Ishikawa (cell line): ENCODE data around the gene ZNF341.

ENCODE experiments used
- CEBPB ChIP-seq: IDR thresholded peaks from 2 replicates; pipeline ENCODE4 v1.6.1; 2012
- CREB1 ChIP-seq: IDR thresholded peaks from 2 replicates; pipeline ENCODE4 v1.6.1; 2012; ENCODE audit warnings: low read depth
- EGR1 ChIP-seq: IDR thresholded peaks from 2 replicates; pipeline ENCODE4 v1.6.1; 2012
- EP300 ChIP-seq: IDR thresholded peaks from 2 replicates; pipeline ENCODE4 v1.6.1; 2012; ENCODE audit warnings: borderline replicate concordance
- FOXM1 ChIP-seq: IDR thresholded peaks from 2 replicates; pipeline ENCODE4 v1.6.1; 2012; ENCODE audit warnings: low read depth, borderline replicate concordance
- MAX ChIP-seq: IDR thresholded peaks from 2 replicates; pipeline ENCODE4 v1.6.1; 2012
- NFIC ChIP-seq: IDR thresholded peaks from 2 replicates; pipeline ENCODE4 v1.6.1; 2012
- RAD21 ChIP-seq: IDR thresholded peaks from 2 replicates; pipeline ENCODE4 v1.6.1; 2012; ENCODE audit warnings: low read depth
- REST ChIP-seq: IDR thresholded peaks from 2 replicates; pipeline ENCODE4 v1.6.1; 2012; ENCODE audit warnings: low read depth, mild to moderate bottlenecking
- TAF1 ChIP-seq: IDR thresholded peaks from 2 replicates; pipeline ENCODE4 v1.6.1; 2012; ENCODE audit warnings: low read depth, mild to moderate bottlenecking
- TCF12 ChIP-seq: IDR thresholded peaks from 2 replicates; pipeline ENCODE4 v1.6.1; 2012; ENCODE audit warnings: low read depth
- TEAD4 ChIP-seq: IDR thresholded peaks from 2 replicates; pipeline ENCODE4 v1.6.1; 2012
- USF1 ChIP-seq: IDR thresholded peaks from 2 replicates; pipeline ENCODE4 v1.6.1; 2012
- YY1 ChIP-seq: IDR thresholded peaks from 2 replicates; pipeline ENCODE4 v1.6.1; 2012; ENCODE audit warnings: low read depth
- ZBTB7A ChIP-seq: IDR thresholded peaks from 2 replicates; pipeline ENCODE4 v1.6.1; 2012; ENCODE audit warnings: low read depth

ZNF341 gene

GRCh38 chr20:33709905-33710541 is 21.8 kb upstream of the ZNF341 start:
- TF ChIP-seq MAX: no peak
- TF ChIP-seq ZBTB7A: no peak
- TF ChIP-seq NFIC: no peak
- no peak for TF ChIP-seq USF1
- TF ChIP-seq CREB1: no peak
- TF ChIP-seq YY1: no peak
- TF ChIP-seq EGR1: no peak

- TF ChIP-seq EP300 (no peak), YY1 (no peak), USF1 (no peak), MAX (no peak), REST (no peak), TAF1 (no peak), FOXM1 (no peak), CEBPB (no peak), NFIC (no peak), TEAD4 (no peak), ZBTB7A (no peak), TCF12 (no peak), CREB1 (no peak), EGR1 (no peak), RAD21 (no peak)
Observed at GRCh38 chr20:33710681-33711445, 20.9 kb upstream of the ZNF341 start.

- TF ChIP-seq CEBPB (no peak), NFIC (no peak), YY1 (no peak), EGR1 (no peak), FOXM1 (no peak), CREB1 (no peak), TCF12 (no peak), REST (no peak), MAX (no peak), TEAD4 (no peak), EP300 (no peak), USF1 (no peak), RAD21 (no peak), ZBTB7A (no peak), TAF1 (no peak)
Observed at GRCh38 chr20:33711446-33711738, 20.4 kb upstream of the ZNF341 start.

GRCh38 chr20:33713865-33714367 is 17.9 kb upstream of the ZNF341 start:
- TF ChIP-seq USF1 (no peak), EP300 (no peak), NFIC (no peak), RAD21 (no peak), REST (no peak)
